OCI-LY7 (cell line): ENCODE data around the gene PRICKLE2. TPM values are rescaled to one million over a fixed set of nuclear protein-coding genes. Genes with fewer than 3 reads are reported as not detected.

Experiments used
- BruUV-seq: library from RNA; stranded (reverse); fragments of 400-500 nt; replicated peaks from 2 replicates; lab custom pipeline; 2021; lab: Mats Ljungman, UMichigan
- CTCF ChIA-PET: fragments of 300-600 bp; sonication (Branson Sonifier 250); formaldehyde crosslinking; loops from one replicate; lab custom pipeline; 2022; ENCODE audit warnings: antibody characterized with exemption; ENCODE audit not compliant: unreplicated experiment; lab: Charles Lee
- POLR2A ChIA-PET: fragments of 300-600 bp; sonication (Branson Sonifier 250); formaldehyde crosslinking; loops from one replicate; lab custom pipeline; 2022; ENCODE audit warnings: antibody characterized with exemption; lab: Charles Lee
- DNase-seq: peaks from one replicate; pipeline ENCODE4 v3.0.0-alpha.2; 2015; ENCODE audit warnings: low spot score
- H2AFZ ChIP-seq: fragments of 200-600 bp; sonication (generic), shearing (Covaris generic); 2 replicates; pipeline ENCODE4 v1.6.1; 2014; ENCODE audit warnings: mild to moderate bottlenecking, antibody characterized with exemption, low read length, moderate library complexity
- H3K27ac ChIP-seq: fragments of 200-600 bp; sonication (generic); 2 replicates; pipeline ENCODE4 v1.5.1; 2014; ENCODE audit warnings: mixed run types, low read depth, mild to moderate bottlenecking, moderate library complexity, low read length, inconsistent platforms; ENCODE audit not compliant: poor library complexity, severe bottlenecking
- H3K36me3 ChIP-seq: fragments of 200-600 bp; sonication (generic); 2 replicates; pipeline ENCODE4 v1.6.1; 2014; ENCODE audit warnings: mild to moderate bottlenecking, antibody characterized with exemption, low read length, moderate library complexity, mixed read lengths; ENCODE audit not compliant: insufficient read depth
- H3K4me1 ChIP-seq: fragments of 200-600 bp; sonication (generic); 2 replicates; pipeline ENCODE4 v1.5.1; 2014; ENCODE audit warnings: mild to moderate bottlenecking, low read length; ENCODE audit not compliant: insufficient read depth, poor library complexity, severe bottlenecking
- H3K4me2 ChIP-seq: fragments of 200-600 bp; sonication (generic); 2 replicates; pipeline ENCODE4 v1.6.1; 2014; ENCODE audit warnings: mild to moderate bottlenecking, low read length
- H3K4me3 ChIP-seq: fragments of 200-600 bp; sonication (generic); 2 replicates; pipeline ENCODE4 v1.5.1; 2014; ENCODE audit warnings: mild to moderate bottlenecking, low read depth, low read length; ENCODE audit not compliant: poor library complexity, severe bottlenecking
- H3K79me2 ChIP-seq: fragments of 200-600 bp; sonication (generic); 2 replicates; pipeline ENCODE4 v1.6.1; 2016; ENCODE audit warnings: low read depth, mild to moderate bottlenecking, low read length, moderate library complexity, mixed read lengths; ENCODE audit not compliant: insufficient read depth
- H3K9me2 ChIP-seq: fragments of 200-600 bp; sonication (generic); 2 replicates; pipeline ENCODE4 v1.6.1; 2016; ENCODE audit warnings: mild to moderate bottlenecking, low read length, mixed read lengths; ENCODE audit not compliant: insufficient read depth
- H3K9me3 ChIP-seq: fragments of 200-600 bp; sonication (generic); 2 replicates; pipeline ENCODE4 v1.6.1; 2014; ENCODE audit warnings: mild to moderate bottlenecking, mixed run types, low read length, mixed read lengths
- H4K20me1 ChIP-seq: fragments of 200-600 bp; sonication (generic); 2 replicates; pipeline ENCODE4 v1.6.1; 2014; ENCODE audit warnings: mild to moderate bottlenecking, antibody characterized with exemption, low read length, moderate library complexity, mixed read lengths; ENCODE audit not compliant: insufficient read depth
- EZH2phosphoT487 ChIP-seq: fragments of 200-600 bp; sonication (generic); IDR thresholded peaks from 2 replicates; pipeline ENCODE4 v1.6.1; 2018; ENCODE audit warnings: low read depth, borderline replicate concordance, mild to moderate bottlenecking, mixed run types, antibody characterized with exemption, low read length, moderate library complexity, mixed read lengths
- intact Hi-C: fragments of 100-400 bp; cut with micrococcal nuclease; formaldehyde crosslinking; loops from one replicate; pipeline ENCODE4 v1.10.0; 2022; ENCODE audit not compliant: unreplicated experiment
- total RNA-seq, 2 experiments: library from RNA; depleted of rRNA in 1 of 2; stranded (reverse); fragments of >200 nt in 1 of 2; shearing (Covaris generic) in 1 of 2; gene quantifications; 2 replicates each; pipeline ENCODE4 v1.2.3, GENCODE V29; 2014 to 2022
- TF ChIP-seq, protein P1 (sequence below): fragments of 200-600 bp; sonication (generic); conservative IDR thresholded peaks from 2 replicates; pipeline ENCODE4 v1.5.1; 2014; ENCODE audit warnings: mild to moderate bottlenecking, antibody characterized with exemption, low read length, moderate library complexity, mixed read lengths

Gene PRICKLE2
- total RNA-seq, 2 experiments from 2014 or later: 2.0 to 3.9 TPM

DNA sequence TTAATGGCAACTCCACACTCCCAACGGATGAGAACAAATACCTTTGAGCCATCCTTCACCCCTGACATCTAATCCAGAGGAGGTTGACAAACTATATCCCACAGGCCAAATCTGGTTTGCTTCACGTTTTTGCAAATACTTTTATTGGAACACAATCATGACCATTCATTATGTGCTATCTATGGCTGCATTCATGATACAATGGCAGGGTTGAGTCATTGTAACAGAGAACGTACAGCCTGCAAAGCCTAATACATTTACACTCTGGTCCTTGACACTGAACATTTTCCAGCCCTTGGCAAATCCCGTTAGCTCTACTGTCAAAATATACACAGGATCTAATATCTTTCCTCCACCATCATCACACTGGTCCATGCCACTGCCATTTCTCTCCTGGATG is 7.6 kb upstream of the PRICKLE2 start:
- TF ChIP-seq EZH2phosphoT487: no peak
- TF ChIP-seq, protein P1, sequence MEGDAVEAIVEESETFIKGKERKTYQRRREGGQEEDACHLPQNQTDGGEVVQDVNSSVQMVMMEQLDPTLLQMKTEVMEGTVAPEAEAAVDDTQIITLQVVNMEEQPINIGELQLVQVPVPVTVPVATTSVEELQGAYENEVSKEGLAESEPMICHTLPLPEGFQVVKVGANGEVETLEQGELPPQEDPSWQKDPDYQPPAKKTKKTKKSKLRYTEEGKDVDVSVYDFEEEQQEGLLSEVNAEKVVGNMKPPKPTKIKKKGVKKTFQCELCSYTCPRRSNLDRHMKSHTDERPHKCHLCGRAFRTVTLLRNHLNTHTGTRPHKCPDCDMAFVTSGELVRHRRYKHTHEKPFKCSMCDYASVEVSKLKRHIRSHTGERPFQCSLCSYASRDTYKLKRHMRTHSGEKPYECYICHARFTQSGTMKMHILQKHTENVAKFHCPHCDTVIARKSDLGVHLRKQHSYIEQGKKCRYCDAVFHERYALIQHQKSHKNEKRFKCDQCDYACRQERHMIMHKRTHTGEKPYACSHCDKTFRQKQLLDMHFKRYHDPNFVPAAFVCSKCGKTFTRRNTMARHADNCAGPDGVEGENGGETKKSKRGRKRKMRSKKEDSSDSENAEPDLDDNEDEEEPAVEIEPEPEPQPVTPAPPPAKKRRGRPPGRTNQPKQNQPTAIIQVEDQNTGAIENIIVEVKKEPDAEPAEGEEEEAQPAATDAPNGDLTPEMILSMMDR: no peak
- intact Hi-C loops: no loop called here
- no peak overlapping the region for H3K27ac ChIP-seq

DNA sequence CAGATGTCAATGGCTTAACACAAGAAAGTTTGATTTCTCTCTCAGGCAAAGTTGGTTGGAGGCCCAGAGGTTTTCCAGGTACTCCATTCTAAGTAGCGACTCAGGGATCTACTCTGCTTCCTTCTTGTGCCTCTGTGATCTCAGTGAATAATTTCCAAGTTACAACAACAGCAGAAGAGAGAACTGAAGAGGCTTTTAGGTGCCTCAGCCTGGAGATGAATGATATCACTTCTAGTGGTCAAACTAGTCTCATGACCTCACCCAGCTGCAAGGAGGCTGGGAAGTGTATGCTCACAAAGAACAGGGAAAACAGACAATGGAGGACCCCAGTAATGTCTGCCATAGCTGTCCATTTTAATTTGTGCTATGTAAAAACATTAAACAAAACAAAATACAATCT is 4.6 kb upstream of the PRICKLE2 start:
- CTCF ChIA-PET: no interaction called here
- no peaks in the 10 kb centered on the region for H4K20me1 ChIP-seq
- intact Hi-C loops: no loop called here
- no TSS peak for BruUV-seq
- no peak overlapping the region for H2AFZ ChIP-seq
- no peak overlapping the region for H3K4me2 ChIP-seq
- H3K9me3 ChIP-seq: no peaks in the 10 kb centered on the region
- no peak for DNase-seq
- H3K36me3 ChIP-seq: no peaks in the 10 kb centered on the region
- no peak overlapping the region for H3K4me3 ChIP-seq
- no peak overlapping the region for H3K27ac ChIP-seq
- H3K79me2 ChIP-seq: no peaks in the 10 kb centered on the region
- POLR2A ChIA-PET: no interaction called here
- no peaks in the 10 kb centered on the region for H3K9me2 ChIP-seq
- TF ChIP-seq, protein P1: no peak
- TF ChIP-seq EZH2phosphoT487: no peak
- H3K4me1 ChIP-seq: peaks cover 18% of the 10 kb centered on the region

More for the DNA sequence above, 7.6 kb upstream of the PRICKLE2 start:
- Histone ChIP-seq H3K79me2 (no peaks in the 10 kb centered on the region), H2AFZ (no peak overlapping the region), H3K4me1 (peaks cover 22% of the 10 kb centered on the region), H3K4me2 (no peak overlapping the region), H4K20me1 (no peaks in the 10 kb centered on the region), H3K4me3 (no peak overlapping the region), H3K9me2 (no peaks in the 10 kb centered on the region), H3K9me3 (no peaks in the 10 kb centered on the region), H3K36me3 (no peaks in the 10 kb centered on the region)
- POLR2A ChIA-PET: no interaction called here
- CTCF ChIA-PET: no interaction called here
- no TSS peak for BruUV-seq
- DNase-seq: no peak

DNA sequence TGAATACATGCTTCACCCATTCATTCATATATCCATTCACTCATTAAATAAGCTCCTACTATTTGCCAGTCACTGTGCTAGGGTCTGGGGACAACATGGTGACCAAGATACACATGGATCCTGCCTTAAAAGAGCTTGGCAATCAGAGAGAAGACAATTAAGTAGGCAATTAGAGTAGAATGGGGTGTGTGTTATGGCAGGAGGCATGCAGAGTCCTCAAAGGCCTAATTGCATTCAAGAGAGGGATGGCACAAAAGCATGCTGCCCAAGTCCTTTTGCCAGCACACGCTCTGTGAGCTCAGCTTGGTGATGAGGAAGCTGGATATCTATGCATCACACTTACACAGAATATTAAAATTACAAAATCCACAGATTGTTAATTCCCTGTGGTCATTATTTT is 2.8 kb upstream of the PRICKLE2 start:
- H4K20me1 ChIP-seq: no peaks in the 10 kb centered on the region
- no peak overlapping the region for H3K4me3 ChIP-seq
- no TSS peak for BruUV-seq
- H3K9me3 ChIP-seq: no peaks in the 10 kb centered on the region
- H3K4me2 ChIP-seq: no peak overlapping the region
- no peaks in the 10 kb centered on the region for H3K36me3 ChIP-seq
- no peaks in the 10 kb centered on the region; the same call in 1 of the 2 replicates for H3K79me2 ChIP-seq
- no peak for DNase-seq
- H3K4me1 ChIP-seq: peaks cover 21% of the 10 kb centered on the region
- no peaks in the 10 kb centered on the region for H3K9me2 ChIP-seq
- CTCF ChIA-PET: no interaction called here
- POLR2A ChIA-PET: no interaction called here
- no peak for TF ChIP-seq EZH2phosphoT487
- TF ChIP-seq, protein P1: no peak
- H2AFZ ChIP-seq: no peak overlapping the region
- H3K27ac ChIP-seq: no peak overlapping the region
- intact Hi-C loops: no loop called here
